Tibial nerve (tissue), 4 donors: ENCODE measurements around the gene QSOX2. TPM values are rescaled to one million over a fixed set of nuclear protein-coding genes. Genes with fewer than 3 reads are reported as not detected.

Experiments
- DNase-seq, 2 donors: peaks; one replicate each; pipeline ENCODE4 v3.0.0-alpha.2; 2019; ENCODE audit warnings: low spot score in 2 of 2
- H3K27ac ChIP-seq, 4 donors: fragments of 200-600 bp; sonication (generic) in 3 of 4; one replicate each; pipeline ENCODE4 v1.5.1; 2017 to 2019; ENCODE audit warnings: mild to moderate bottlenecking in 1 of 4
- H3K27me3 ChIP-seq, 2 donors: fragments of 200-600 bp; sonication (generic) in 1 of 2; one replicate each; pipeline versions ENCODE4 v1.5.1 to v1.6.0; 2017 to 2019
- H3K36me3 ChIP-seq, 3 donors: fragments of 200-600 bp; sonication (generic); one replicate each; pipeline ENCODE4 v1.5.1; 2018 to 2019
- H3K4me1 ChIP-seq, 4 donors: fragments of 200-600 bp; sonication (generic) in 3 of 4; one replicate each; pipeline ENCODE4 v1.5.1; 2017 to 2019
- H3K4me3 ChIP-seq, 4 donors: fragments of 200-600 bp; sonication (generic) in 3 of 4; one replicate each; pipeline ENCODE4 v1.5.1; 2017 to 2019; ENCODE audit warnings: mild to moderate bottlenecking in 1 of 4, moderate library complexity in 1 of 4
- H3K9me3 ChIP-seq, 4 donors: fragments of 200-600 bp; sonication (generic) in 3 of 4; one replicate each; pipeline ENCODE4 v1.5.1; 2017 to 2019
- EP300 ChIP-seq, 2 donors: sonication (generic); formaldehyde crosslinking; IDR thresholded peaks; one replicate each; pipeline ENCODE4 v1.6.1; 2017; ENCODE audit warnings: antibody characterized with exemption in 2 of 2, mild to moderate bottlenecking in 1 of 2
- POLR2A ChIP-seq, 2 donors: fragments of 450-650 bp; IDR thresholded peaks; one replicate each; pipeline ENCODE4 v1.6.1; 2017; ENCODE audit warnings: antibody characterized with exemption in 2 of 2, mild to moderate bottlenecking in 2 of 2, moderate library complexity in 2 of 2
- WGBS, 2 donors: methylation state at CpG; one replicate each; pipeline ENCODE4 v1.1.5; 2018; 5-methylcytosine and 5-hydroxymethylcytosine counted together
- total RNA-seq, 4 donors: library from RNA; depleted of rRNA; stranded (reverse); fragments of >200 nt; gene quantifications; one replicate each; pipeline ENCODE4 v1.1.0, GENCODE V29; 2016
- TF ChIP-seq, protein P1 (sequence below), 5 experiments: fragments of 200-600 bp in 3 of 5; fragments of 450-650 bp in 2 of 5; sonication (generic) in 3 of 5; IDR thresholded peaks; one replicate each; pipeline ENCODE4 v1.5.1; 2016 to 2019; ENCODE audit warnings: antibody characterized with exemption in 5 of 5, mild to moderate bottlenecking in 3 of 5, moderate library complexity in 2 of 5

Gene QSOX2
- total RNA-seq, 4 donors from 2014 or later: 10.2 to 16.8 (median 11.8) TPM

DNA sequence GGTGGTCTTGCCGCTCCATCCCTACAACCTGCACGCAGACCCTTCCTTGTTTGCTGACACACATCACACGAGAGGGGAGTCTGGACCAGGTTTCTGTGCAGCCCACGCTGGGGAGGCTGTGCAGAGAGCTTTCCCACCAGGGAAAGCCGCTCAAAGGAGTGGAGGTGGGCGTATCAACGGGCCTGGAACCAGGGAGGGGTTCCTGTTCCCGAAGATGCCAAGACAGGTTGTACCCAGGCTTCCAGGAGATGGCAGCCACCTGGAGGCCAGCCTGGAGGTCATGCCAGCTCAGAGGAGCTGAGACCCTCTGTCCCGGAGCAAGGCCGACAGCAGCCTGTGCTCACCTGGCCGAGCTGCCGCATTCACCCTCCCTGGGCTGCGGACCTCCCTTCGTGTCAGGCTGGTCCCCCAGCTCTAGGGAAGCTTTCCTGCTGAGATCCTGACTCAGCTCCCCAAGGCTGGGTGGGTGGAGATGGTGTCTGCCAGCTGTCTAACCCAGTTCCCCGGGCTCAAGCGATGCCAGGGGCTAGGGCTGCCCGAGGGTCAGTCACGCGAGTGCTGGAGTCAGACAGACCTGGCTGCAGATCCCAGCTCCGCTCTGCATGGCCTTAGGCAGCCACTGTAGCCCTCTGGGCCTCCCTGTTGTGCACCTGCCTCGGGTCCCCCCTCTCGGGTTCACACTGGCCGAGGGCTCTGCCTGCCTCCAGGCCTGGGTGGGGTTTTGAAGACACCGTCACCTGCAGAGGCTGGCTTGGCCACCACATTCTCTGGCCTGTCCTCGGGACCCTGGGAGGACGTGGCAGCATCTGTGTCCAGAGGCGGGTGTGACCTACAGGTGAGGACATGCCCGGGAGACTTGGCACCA, 28.5 kb upstream of the QSOX2 start:
- Histone ChIP-seq H3K4me3 (no peak overlapping the region), H3K27ac (no peak overlapping the region), H3K36me3 (no peaks in the 10 kb centered on the region), H3K27me3 (peaks cover 0 to 48% of the 10 kb centered on the region in 2 donors), H3K9me3 (no peaks in the 10 kb centered on the region), H3K4me1 (no peaks in the 10 kb centered on the region)
- no peak for DNase-seq
- TF ChIP-seq EP300 (IDR thresholded peaks at IDR 0.05): no peak
- WGBS, 2 donors: 83 to 85% methylated on average over 10 to 27 of the region's 28 CpGs

DNA sequence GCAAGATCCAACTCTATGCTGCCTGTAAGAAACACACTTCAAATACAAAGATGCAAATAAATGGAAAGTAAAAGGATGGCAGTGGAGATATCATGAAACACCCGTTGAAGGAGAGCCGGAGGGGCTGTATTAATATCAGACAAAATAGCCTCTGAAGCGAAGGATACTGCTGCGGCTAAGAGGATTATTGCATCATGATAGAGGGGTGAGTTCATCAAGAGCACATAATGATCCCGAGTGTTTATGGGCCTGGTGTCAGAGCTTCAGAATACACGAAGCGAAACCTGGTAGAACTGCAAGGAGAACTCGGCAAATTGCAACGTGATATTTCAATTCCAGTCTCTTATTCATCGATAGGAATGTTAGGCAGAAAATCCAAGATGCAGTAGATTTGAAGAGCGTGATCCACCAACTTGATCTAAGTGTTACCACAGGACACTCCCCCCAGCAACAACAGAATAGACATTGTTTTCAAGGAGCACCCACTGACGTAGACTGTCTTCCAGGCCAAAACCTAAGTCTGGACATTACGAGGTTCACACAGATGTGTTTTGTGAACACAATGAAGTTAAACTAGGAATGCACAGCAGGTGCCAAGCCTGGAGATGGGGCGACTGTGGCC, 27.7 kb upstream of the QSOX2 start:
- TF ChIP-seq EP300 (IDR thresholded peaks at IDR 0.05): no peak
- no peak for TF ChIP-seq POLR2A (IDR thresholded peaks at IDR 0.05)
- TF ChIP-seq, protein P1, sequence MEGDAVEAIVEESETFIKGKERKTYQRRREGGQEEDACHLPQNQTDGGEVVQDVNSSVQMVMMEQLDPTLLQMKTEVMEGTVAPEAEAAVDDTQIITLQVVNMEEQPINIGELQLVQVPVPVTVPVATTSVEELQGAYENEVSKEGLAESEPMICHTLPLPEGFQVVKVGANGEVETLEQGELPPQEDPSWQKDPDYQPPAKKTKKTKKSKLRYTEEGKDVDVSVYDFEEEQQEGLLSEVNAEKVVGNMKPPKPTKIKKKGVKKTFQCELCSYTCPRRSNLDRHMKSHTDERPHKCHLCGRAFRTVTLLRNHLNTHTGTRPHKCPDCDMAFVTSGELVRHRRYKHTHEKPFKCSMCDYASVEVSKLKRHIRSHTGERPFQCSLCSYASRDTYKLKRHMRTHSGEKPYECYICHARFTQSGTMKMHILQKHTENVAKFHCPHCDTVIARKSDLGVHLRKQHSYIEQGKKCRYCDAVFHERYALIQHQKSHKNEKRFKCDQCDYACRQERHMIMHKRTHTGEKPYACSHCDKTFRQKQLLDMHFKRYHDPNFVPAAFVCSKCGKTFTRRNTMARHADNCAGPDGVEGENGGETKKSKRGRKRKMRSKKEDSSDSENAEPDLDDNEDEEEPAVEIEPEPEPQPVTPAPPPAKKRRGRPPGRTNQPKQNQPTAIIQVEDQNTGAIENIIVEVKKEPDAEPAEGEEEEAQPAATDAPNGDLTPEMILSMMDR (IDR thresholded peaks at IDR 0.05): no peak

DNA sequence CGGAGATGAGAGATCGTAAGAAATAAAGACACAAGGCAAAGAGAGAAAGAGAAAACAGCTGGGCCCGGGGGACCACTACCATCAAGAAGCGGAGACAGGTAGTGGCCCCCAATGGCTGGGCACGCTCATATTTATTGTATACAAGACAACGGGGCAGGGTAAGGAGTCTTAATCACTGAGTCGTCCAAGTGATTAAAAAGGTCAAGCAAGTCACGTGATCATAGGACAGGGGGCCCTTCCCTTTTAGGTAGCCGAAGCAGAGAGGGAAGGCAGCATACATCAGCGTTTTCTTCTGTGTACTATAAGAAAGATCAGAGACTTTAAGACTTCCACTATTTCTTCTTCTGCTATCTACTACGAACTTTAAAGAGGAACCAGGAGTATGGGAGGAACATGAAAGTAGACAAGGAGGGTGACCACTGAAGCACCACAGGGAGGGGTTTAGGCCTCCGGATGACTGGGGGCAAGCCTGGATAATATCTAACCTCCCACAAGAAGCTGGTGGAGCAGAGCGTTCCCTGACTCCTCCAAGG, 24.6 kb upstream of the QSOX2 start:
- Histone ChIP-seq H3K27ac (no peak overlapping the region), H3K9me3 (no peaks in the 10 kb centered on the region), H3K4me3 (no peak overlapping the region), H3K27me3 (peaks cover 0 to 16% of the 10 kb centered on the region in 2 donors), H3K4me1 (peaks cover 0 to 13% (median 4%) of the 10 kb centered on the region in 4 donors), H3K36me3 (no peaks in the 10 kb centered on the region)
- WGBS, 2 donors: 83% methylated on average over 13 of the region's 13 CpGs
- TF ChIP-seq, protein P1 (IDR thresholded peaks at IDR 0.05): no peak
- TF ChIP-seq EP300 (IDR thresholded peaks at IDR 0.05): no peak
- no peak for TF ChIP-seq POLR2A (IDR thresholded peaks at IDR 0.05)
- DNase-seq: no peak

More for the DNA sequence above, 27.7 kb upstream of the QSOX2 start:
- no peak overlapping the region for H3K4me3 ChIP-seq
- WGBS, 2 donors: 72 to 73% methylated on average over 14 of the region's 14 CpGs
- no peak for DNase-seq
- H3K36me3 ChIP-seq: no peaks in the 10 kb centered on the region
- peaks cover 0 to 42% of the 10 kb centered on the region in 2 donors for H3K27me3 ChIP-seq
- no peaks in the 10 kb centered on the region for H3K4me1 ChIP-seq
- no peaks in the 10 kb centered on the region for H3K9me3 ChIP-seq
- no peak overlapping the region for H3K27ac ChIP-seq

DNA sequence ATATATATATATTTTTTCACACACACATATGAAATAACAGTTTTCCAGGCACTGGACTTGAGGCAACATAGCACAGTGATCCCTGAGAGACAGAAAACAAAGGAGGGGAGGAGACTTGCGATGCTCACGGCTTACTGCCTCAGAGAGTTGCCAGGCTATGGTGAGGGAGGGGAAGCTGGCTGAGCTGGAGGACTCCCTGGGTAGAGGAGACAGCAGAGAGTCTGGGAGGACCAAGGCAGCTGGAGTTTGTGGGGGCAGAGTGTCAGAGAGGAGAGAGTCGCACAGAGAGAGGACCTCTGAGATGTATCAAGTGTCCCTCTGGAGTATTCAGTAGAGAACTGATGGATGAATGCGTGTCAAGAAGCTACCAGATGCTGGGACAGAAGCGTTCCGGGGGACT, 23.1 kb upstream of the QSOX2 start:
- TF ChIP-seq, protein P1 (IDR thresholded peaks at IDR 0.05): no peak
- TF ChIP-seq EP300 (IDR thresholded peaks at IDR 0.05): no peak
- TF ChIP-seq POLR2A (IDR thresholded peaks at IDR 0.05): no peak
- WGBS, 2 donors: 54 to 57% methylated on average over 6 of the region's 6 CpGs

GRCh38 chr9:136268318-136268717, 22.7 kb upstream of the QSOX2 start:
- TF ChIP-seq, protein P1 (IDR thresholded peaks at IDR 0.05): no peak
- TF ChIP-seq EP300 (IDR thresholded peaks at IDR 0.05) (no peak), POLR2A (IDR thresholded peaks at IDR 0.05) (no peak)

More for the DNA sequence above, 23.1 kb upstream of the QSOX2 start:
- Histone ChIP-seq H3K9me3 (no peaks in the 10 kb centered on the region), H3K27ac (no peak overlapping the region), H3K27me3 (peaks cover 0 to under 1% of the 10 kb centered on the region in 2 donors), H3K4me3 (no peak overlapping the region), H3K4me1 (peaks cover 0 to 13% (median 4%) of the 10 kb centered on the region in 4 donors), H3K36me3 (no peaks in the 10 kb centered on the region)
- DNase-seq: no peak

More at GRCh38 chr9:136268318-136268717, 22.7 kb upstream of the QSOX2 start:
- H3K4me3 ChIP-seq: no peak overlapping the region
- no peaks in the 10 kb centered on the region for H3K9me3 ChIP-seq
- no peaks in the 10 kb centered on the region for H3K36me3 ChIP-seq
- H3K27ac ChIP-seq: no peak overlapping the region
- 41 to 50% methylated on average over 6 of the region's 6 CpGs for WGBS, 2 donors
- no peak for DNase-seq
- H3K4me1 ChIP-seq: peaks cover 0 to 13% (median 4%) of the 10 kb centered on the region in 4 donors
- no peaks in the 10 kb centered on the region for H3K27me3 ChIP-seq
